ENCODE data around the gene BCORL1. TPM values are rescaled to one million over a fixed set of nuclear protein-coding genes. Genes with fewer than 3 reads are reported as not detected.

The BCORL1 gene
- total RNA-seq, 1 donor from 2014 or later = 28.0 TPM

GRCh38 chrX:130030826-130031225 is 48.4 kb downstream of the BCORL1 start:
- H3K27me3 Mint-ChIP-seq (ENCODE audit: low read depth) = no peaks in the 10 kb centered on the region
- H3K36me3 Mint-ChIP-seq = peaks cover 29% of the 10 kb centered on the region
- no peak for TF ChIP-seq CTCF (IDR thresholded peaks at IDR 0.05; ENCODE audit: unreplicated experiment)
- H3K4me3 Mint-ChIP-seq = no peak overlapping the region
- DNase-seq (ENCODE audit: low spot score in 2 of 2, unreplicated experiment in 2 of 2) = no peak
- no peak overlapping the region for H3K27ac Mint-ChIP-seq
- no peaks in the 10 kb centered on the region for H3K4me1 Mint-ChIP-seq
- peaks cover 6% of the 10 kb centered on the region for H3K9me3 Mint-ChIP-seq

- H3K36me3 Mint-ChIP-seq = peaks cover 24% of the 10 kb centered on the region
- H3K4me1 Mint-ChIP-seq = no peaks in the 10 kb centered on the region
- no peaks in the 10 kb centered on the region for H3K27me3 Mint-ChIP-seq (ENCODE audit: low read depth)
- DNase-seq (ENCODE audit: low spot score in 2 of 2, unreplicated experiment in 2 of 2) = no peak
- TF ChIP-seq CTCF (IDR thresholded peaks at IDR 0.05; ENCODE audit: unreplicated experiment) = no peak
- H3K4me3 Mint-ChIP-seq = no peak overlapping the region
- peaks cover 6% of the 10 kb centered on the region for H3K9me3 Mint-ChIP-seq
- no peak overlapping the region for H3K27ac Mint-ChIP-seq
Observed at GRCh38 chrX:130032552-130032951, 50.1 kb downstream of the BCORL1 start.

GRCh38 chrX:130034178-130034577 is 51.7 kb downstream of the BCORL1 start:
- TF ChIP-seq CTCF (IDR thresholded peaks at IDR 0.05; ENCODE audit: unreplicated experiment) = no peak
- Mint-ChIP-seq H3K4me1 (no peaks in the 10 kb centered on the region), H3K4me3 (no peak overlapping the region), H3K36me3 (peaks cover 22% of the 10 kb centered on the region), H3K27ac (no peak overlapping the region), H3K9me3 (peaks cover 6% of the 10 kb centered on the region), H3K27me3 (ENCODE audit: low read depth) (no peaks in the 10 kb centered on the region)
- no peak for DNase-seq (ENCODE audit: low spot score in 2 of 2, unreplicated experiment in 2 of 2)

GRCh38 chrX:130039847-130040246 is 57.4 kb downstream of the BCORL1 start:
- no peak overlapping the region for H3K27ac Mint-ChIP-seq
- no peaks in the 10 kb centered on the region for H3K27me3 Mint-ChIP-seq (ENCODE audit: low read depth)
- H3K4me3 Mint-ChIP-seq = no peak overlapping the region
- H3K36me3 Mint-ChIP-seq = peaks cover 18% of the 10 kb centered on the region
- H3K9me3 Mint-ChIP-seq = peaks cover 6% of the 10 kb centered on the region
- DNase-seq (ENCODE audit: low spot score in 2 of 2, unreplicated experiment in 2 of 2) = no peak
- H3K4me1 Mint-ChIP-seq = no peaks in the 10 kb centered on the region
- no peak for TF ChIP-seq CTCF (IDR thresholded peaks at IDR 0.05; ENCODE audit: unreplicated experiment)

GRCh38 chrX:130047416-130047815 is 65.0 kb downstream of the BCORL1 start:
- Mint-ChIP-seq H3K27me3 (ENCODE audit: low read depth) (no peaks in the 10 kb centered on the region), H3K9me3 (peaks cover 20% of the 10 kb centered on the region), H3K4me1 (no peaks in the 10 kb centered on the region), H3K36me3 (peaks cover 49% of the 10 kb centered on the region), H3K4me3 (no peak overlapping the region), H3K27ac (no peak overlapping the region)
- DNase-seq (ENCODE audit: low spot score in 2 of 2, unreplicated experiment in 2 of 2) = no peak
- no peak for TF ChIP-seq CTCF (IDR thresholded peaks at IDR 0.05; ENCODE audit: unreplicated experiment)

- no peak for DNase-seq (ENCODE audit: low spot score in 2 of 2, unreplicated experiment in 2 of 2)
- no peaks in the 10 kb centered on the region for H3K4me1 Mint-ChIP-seq
- no peak for TF ChIP-seq CTCF (IDR thresholded peaks at IDR 0.05; ENCODE audit: unreplicated experiment)
- peaks cover 49% of the 10 kb centered on the region for H3K36me3 Mint-ChIP-seq
- H3K4me3 Mint-ChIP-seq = no peak overlapping the region
- peaks cover 21% of the 10 kb centered on the region for H3K9me3 Mint-ChIP-seq
- no peaks in the 10 kb centered on the region for H3K27me3 Mint-ChIP-seq (ENCODE audit: low read depth)
- no peak overlapping the region for H3K27ac Mint-ChIP-seq
Observed at GRCh38 chrX:130048686-130049222, 66.3 kb downstream of the BCORL1 start.
